Astrocyte of the hippocampus (primary cell): ENCODE data around the gene RSAD2.
A peak's percentile ranks its signal among the peaks of the same experiment; 100 is the strongest.
"Not testable (repeated sequence)": the region's sequence is repeated elsewhere in the genome, so short reads cannot be mapped to it uniquely, and the experiment has no call there.

Experiments
- DNase-seq: peaks from one replicate; pipeline ENCODE4 v3.0.0; 2011; ENCODE audit warnings: low read depth, low spot score

The RSAD2 gene, protein sequence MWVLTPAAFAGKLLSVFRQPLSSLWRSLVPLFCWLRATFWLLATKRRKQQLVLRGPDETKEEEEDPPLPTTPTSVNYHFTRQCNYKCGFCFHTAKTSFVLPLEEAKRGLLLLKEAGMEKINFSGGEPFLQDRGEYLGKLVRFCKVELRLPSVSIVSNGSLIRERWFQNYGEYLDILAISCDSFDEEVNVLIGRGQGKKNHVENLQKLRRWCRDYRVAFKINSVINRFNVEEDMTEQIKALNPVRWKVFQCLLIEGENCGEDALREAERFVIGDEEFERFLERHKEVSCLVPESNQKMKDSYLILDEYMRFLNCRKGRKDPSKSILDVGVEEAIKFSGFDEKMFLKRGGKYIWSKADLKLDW

GRCh38 chr2:6877402-6878304, at the start of gene RSAD2:
RSAD2 (plus strand) TSS chr2:6877777; CDS start chr2:6877801, 24 bp downstream.
- DNase-seq: peak; percentile 61

DNA sequence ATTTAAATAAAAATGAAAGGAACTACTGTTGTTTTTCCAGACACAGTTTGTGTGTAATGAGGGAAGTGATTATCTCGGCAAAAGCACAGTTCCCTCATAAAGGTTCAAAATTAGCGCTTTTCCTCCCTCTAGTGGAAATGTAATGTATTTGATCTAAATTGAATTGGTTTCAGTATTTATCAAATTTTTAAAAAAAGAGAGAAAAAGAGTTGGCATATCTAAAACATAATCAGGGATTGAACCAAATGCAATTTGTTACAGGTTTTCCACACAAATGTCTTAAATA, 49.3 kb upstream of the RSAD2 start:
- DNase-seq: peak; percentile 63

GRCh38 chr2:6831229-6831628, 46.3 kb upstream of the RSAD2 start:
- DNase-seq: no peak

GRCh38 chr2:6832596-6833299, 44.8 kb upstream of the RSAD2 start:
- no peak for DNase-seq

DNA sequence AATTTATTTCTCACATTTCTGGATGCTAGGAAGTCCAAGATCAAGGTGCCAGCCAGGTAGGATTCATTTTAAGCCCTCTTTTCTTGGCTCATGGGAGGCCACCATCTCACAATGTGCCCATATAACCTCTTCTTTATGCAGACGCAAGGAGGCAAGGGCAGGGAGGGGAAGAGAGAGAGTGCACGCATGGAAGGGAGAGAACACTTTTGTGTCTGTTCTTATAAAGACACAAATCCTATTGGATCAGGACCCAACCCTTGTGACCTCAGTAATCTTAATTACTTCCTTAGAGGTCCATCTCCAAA, 44.3 kb upstream of the RSAD2 start:
- no peak for DNase-seq

DNA sequence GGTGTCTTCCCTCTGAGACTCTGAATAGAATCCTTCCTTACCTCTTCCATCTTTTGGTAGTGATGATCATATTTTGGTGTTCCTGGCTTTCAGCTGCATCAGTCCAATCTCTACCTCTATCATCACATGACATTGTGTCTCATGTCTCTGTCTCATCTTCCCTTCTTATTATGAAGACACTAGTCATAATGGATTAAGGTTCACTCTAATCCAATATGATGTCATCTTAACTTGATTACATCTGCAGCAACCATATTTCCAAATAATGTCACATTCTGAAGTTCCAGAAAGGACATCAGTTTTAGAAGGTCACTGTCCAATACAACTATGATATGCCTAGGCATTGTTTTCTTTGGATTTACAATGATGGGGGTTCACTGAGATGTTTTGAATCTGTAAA, 43.4 kb upstream of the RSAD2 start:
- DNase-seq: no peak

- no peak for DNase-seq
These were observed 42.1 kb upstream of the RSAD2 start for GRCh38 chr2:6835467-6835866.

GRCh38 chr2:6838673-6839319, 38.8 kb upstream of the RSAD2 start:
- DNase-seq: no peak

DNA sequence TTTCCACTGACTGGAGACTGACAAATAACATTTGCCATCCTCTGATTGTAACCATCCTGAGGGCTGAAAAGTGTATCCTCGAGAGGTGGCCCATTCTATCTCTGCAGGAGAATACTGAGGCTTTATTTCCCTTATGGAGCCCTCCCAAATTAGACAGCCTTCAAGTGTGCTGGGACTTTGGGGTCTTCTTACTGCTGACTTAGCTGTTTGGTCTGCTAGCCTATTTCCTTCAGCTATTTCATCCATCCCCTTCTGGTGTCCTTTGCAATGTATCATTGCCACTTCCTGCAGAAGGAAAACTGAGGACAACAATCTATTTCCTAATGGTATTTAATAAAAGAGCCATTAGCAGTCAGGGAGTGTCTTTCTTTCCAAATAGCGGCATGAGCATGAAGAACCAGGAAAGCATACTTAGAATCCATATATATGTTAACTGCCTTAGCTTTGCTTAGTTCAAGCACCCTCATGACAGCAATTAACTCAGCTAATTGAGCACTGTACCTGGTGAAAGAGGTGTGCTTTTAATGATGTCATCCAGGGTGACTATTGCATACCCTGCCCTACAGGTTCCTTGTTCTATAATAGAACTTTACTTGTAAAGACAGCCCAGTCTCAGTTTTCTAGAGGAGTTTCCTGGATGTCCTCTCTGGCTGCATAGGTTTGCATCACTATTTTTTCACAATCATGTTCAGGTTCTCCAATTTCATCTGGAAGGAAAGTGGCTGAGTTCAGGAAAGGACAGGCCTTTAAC, 35.9 kb upstream of the RSAD2 start:
- DNase-seq: no peak

GRCh38 chr2:6845312-6845711, 32.3 kb upstream of the RSAD2 start:
- DNase-seq: peak; percentile 39

DNA sequence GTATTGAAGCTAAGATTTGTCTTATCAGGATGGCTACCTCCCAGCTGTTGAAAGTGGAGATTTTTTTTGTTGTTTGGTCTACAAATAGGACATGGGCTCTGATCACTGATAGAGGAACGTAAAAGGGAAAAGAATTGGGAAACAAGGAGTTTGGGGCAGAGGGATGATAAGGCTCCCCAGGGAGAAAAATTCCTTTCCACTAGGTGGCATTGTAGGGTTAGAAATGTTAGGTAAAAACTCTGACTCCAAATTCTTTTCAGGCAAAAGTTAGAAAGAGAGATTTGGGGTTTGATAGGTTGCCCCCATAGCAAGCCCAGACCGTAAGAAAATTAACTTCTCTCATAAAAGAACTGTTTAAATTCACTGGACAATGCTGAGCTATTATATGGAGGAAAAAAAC, 31.7 kb upstream of the RSAD2 start:
- no peak for DNase-seq

DNA sequence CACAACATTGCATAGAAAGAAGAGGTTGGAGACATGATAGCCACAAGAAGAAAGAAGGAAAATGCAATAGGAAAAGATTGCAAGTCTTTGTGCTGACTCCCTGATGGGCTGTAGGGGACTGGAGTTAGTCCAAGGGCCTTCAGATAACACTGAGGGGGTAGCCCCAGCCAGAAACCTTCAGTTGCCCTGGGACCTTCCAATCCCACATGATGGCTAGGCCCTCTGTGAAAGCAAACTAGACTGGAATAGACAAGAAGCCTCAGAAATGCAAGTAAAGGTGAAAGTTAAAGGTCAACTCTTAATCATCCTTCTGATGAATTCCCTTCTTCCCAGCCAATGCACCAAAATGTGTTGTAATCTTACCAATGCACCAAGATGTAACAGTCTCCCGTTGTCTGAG, 31.0 kb upstream of the RSAD2 start:
- DNase-seq: no peak

DNA sequence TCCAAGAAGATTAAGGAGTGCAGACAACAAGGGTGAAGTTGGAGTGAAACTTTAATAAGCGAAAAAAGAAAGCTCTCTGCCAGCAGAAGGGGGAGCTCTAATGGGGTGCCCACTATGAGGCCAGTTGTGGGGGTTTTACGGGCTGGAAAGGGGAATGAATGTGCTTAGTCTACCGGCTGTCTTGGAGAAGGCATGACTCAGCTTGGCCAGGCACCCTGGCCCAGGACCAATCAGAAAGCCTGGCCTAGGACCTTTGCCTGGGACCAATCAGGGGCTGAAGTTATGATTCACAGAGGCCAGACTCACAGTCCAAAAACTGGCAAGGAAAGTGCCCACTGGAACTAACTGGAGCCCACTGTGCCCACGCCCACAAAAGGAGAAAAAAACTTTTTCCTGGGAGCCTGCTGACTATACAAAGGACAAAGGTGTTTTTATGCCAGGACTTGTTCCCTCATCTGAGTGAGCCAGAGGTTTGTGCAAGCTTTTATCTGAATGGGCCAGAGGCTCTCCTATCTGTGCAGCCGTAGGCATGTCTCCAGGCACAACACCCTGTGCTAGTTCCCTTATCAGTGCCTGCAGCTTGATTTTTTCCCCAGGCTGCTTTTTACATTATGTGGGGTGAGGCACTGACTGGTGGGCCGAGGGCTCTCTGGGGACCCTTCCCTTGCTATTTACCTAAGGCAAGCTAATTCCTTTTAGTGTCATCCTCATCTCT, 30.5 kb upstream of the RSAD2 start:
- no peak for DNase-seq

DNA sequence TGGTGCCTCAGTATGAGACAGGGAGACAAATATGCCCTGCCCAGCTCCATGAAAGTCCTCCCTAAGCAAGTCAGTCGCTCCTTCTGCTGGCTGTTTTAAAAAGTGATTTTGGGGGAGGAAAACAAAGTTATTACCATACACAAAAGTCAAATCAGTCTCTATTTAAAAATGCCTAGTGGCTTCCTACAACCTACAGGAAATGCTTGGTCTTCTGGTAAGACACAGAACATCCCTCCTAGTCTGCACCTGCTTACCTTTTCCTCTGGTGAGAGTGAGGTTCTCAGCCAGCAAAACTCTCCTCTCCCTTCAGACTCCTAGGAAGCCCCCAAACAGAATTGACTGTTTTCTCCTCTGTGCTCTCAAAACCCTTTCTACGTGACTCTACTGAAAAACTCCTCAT, 25.4 kb upstream of the RSAD2 start:
- no peak for DNase-seq

- no peak for DNase-seq
These were observed 23.2 kb upstream of the RSAD2 start for GRCh38 chr2:6854416-6854815.

DNA sequence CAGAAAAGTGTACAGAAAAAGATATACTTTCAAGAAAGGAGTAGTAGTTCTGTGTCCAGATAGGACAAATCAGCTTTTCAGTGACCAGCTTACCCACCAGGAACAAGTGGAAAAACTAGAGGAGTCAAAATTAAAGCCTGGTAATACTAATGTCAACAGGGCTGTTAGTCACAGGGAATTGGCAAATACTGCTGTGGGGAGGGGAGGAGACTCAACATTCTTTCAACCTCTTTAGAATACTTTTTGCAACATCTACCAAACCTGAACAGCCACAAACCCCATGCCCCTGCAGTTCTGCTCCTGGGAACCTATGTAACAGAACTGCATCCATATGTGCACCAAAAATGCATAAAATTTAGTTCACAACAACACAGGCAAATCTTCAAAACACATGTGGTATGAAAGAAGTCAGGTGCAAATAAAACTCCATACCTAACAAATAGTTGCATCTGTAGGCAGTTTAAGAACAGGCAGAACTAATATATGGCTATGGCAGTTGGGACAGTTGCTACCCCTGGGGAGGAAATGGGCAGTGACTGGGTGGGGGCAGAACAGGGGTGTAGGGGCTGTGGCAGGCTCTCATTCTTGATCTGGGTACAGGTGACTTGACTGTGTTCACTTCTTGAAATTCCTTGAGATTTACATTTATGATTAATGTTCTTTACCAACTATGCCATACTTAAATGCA, 21.6 kb upstream of the RSAD2 start:
- peak; percentile 41 for DNase-seq

- no peak for DNase-seq
These were observed 21.0 kb upstream of the RSAD2 start for GRCh38 chr2:6856548-6856920.

GRCh38 chr2:6858466-6859027, 19.0 kb upstream of the RSAD2 start:
- DNase-seq: not testable (repeated sequence)

DNA sequence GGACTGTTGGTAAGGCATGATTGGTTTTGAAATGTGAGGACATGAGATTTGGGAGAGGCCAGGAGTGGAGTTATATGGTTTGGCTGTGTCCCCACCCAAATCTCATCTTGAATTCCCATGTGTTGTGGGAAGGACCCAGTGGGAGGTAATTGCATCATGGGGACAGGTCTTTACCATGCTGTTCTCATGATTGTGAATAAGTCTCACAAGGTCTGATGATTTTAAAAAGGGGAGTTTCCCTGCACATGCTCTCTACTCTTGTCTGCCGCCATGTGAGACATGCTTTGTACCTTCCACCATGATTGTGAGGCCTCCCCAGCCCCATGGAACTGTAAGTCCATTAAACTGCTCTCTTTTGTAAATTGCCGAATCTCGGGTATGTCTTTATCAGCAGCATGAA, 17.3 kb upstream of the RSAD2 start:
- DNase-seq: no peak

GRCh38 chr2:6863792-6864191, 13.8 kb upstream of the RSAD2 start:
- DNase-seq: no peak
